Right lobe of liver (tissue), 4 donors: ENCODE measurements around the gene CACNA1F.

ENCODE experiments used
- CTCF ChIP-seq, 4 donors: fragments of 200-600 bp in 3 of 4; fragments of 450-650 bp in 1 of 4; IDR thresholded peaks; one replicate each; pipeline versions ENCODE4 v1.5.1 to v1.8.0; 2016 to 2022; ENCODE audit warnings: antibody characterized with exemption in 4 of 4, mild to moderate bottlenecking in 2 of 4
- POLR2A ChIP-seq: fragments of 450-650 bp; IDR thresholded peaks from one replicate; pipeline ENCODE4 v1.6.1; 2017; ENCODE audit warnings: antibody characterized with exemption, mild to moderate bottlenecking
- donor health status: DM: no; HTN: no; CAD: no.
- donor health status: DM: no; HTN: no; CAD: no.
- donor health status: DM: no; HTN: yes; CAD: no.

GRCh38 chrX:49162620-49163019, 70.5 kb downstream of the CACNA1F start, which contains the start of gene MAGIX:
- TF ChIP-seq CTCF (IDR thresholded peaks at IDR 0.05) (peak in 1 of 4 donors; percentile 2), POLR2A (no peak)
